Omental fat pad (tissue), 4 donors: Measurements from ENCODE around the gene WDR91. TPM values are rescaled to one million over a fixed set of nuclear protein-coding genes. Genes with fewer than 3 reads are reported as not detected.

ENCODE experiments used
- ATAC-seq: fragments of 150-250 bp; one replicate; pipeline ENCODE4 v1.9.1; 2016; ENCODE audit warnings: mild to moderate bottlenecking, moderate library complexity; ENCODE audit not compliant: low FRiP score
- DNase-seq: peaks from one replicate; pipeline ENCODE4 v3.0.0-alpha.2; 2019; ENCODE audit warnings: low spot score
- total RNA-seq, 4 donors: library from RNA; depleted of rRNA; stranded (reverse); fragments of >200 nt; gene quantifications; one replicate each; pipeline ENCODE4 v1.1.0, GENCODE V29; 2016
- TF ChIP-seq, protein P1 (sequence below), 3 donors: fragments of 450-650 bp; IDR thresholded peaks; one replicate each; pipeline ENCODE4 v1.5.1; 2016 to 2017; ENCODE audit warnings: antibody characterized with exemption in 3 of 3, mild to moderate bottlenecking in 3 of 3, moderate library complexity in 2 of 3

WDR91 gene
- total RNA-seq, 4 donors from 2014 or later: 9.8 to 51.9 (median 10.3) TPM

- TF ChIP-seq, protein P1, sequence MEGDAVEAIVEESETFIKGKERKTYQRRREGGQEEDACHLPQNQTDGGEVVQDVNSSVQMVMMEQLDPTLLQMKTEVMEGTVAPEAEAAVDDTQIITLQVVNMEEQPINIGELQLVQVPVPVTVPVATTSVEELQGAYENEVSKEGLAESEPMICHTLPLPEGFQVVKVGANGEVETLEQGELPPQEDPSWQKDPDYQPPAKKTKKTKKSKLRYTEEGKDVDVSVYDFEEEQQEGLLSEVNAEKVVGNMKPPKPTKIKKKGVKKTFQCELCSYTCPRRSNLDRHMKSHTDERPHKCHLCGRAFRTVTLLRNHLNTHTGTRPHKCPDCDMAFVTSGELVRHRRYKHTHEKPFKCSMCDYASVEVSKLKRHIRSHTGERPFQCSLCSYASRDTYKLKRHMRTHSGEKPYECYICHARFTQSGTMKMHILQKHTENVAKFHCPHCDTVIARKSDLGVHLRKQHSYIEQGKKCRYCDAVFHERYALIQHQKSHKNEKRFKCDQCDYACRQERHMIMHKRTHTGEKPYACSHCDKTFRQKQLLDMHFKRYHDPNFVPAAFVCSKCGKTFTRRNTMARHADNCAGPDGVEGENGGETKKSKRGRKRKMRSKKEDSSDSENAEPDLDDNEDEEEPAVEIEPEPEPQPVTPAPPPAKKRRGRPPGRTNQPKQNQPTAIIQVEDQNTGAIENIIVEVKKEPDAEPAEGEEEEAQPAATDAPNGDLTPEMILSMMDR (IDR thresholded peaks at IDR 0.05): no peak
Observed at GRCh38 chr7:135206941-135207391, 4.4 kb downstream of the WDR91 start.

GRCh38 chr7:135205850-135206249 is 5.5 kb downstream of the WDR91 start:
- no peak for ATAC-seq
- TF ChIP-seq, protein P1 (IDR thresholded peaks at IDR 0.05): no peak
- DNase-seq: no peak

More at GRCh38 chr7:135206941-135207391, 4.4 kb downstream of the WDR91 start:
- DNase-seq (no peak), ATAC-seq (no peak)

DNA sequence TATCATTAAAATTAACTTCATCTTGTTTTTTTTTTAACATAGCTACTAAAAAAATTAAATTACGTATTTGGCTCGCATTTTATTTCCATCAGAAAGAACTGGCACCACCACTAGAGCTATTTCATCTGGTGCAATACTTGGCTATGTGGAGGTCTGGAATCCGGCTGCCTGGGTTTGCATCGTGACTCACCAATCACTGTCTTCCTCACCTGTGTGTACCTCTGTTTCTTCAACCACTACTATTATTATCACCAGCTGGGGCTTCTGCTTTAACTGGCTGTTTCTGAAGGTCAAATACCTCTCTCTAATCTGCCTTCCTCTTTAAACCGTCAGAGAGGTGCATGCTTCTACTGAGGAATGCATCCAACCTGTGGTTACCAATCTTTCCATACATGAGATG is 6.5 kb downstream of the WDR91 start:
- TF ChIP-seq, protein P1 (IDR thresholded peaks at IDR 0.05): no peak
- DNase-seq: no peak
- ATAC-seq: peak; percentile 55

- TF ChIP-seq, protein P1 (IDR thresholded peaks at IDR 0.05): no peak
- ATAC-seq (no peak), DNase-seq (no peak)
Observed at GRCh38 chr7:135204341-135204749, 7.0 kb downstream of the WDR91 start.

DNA sequence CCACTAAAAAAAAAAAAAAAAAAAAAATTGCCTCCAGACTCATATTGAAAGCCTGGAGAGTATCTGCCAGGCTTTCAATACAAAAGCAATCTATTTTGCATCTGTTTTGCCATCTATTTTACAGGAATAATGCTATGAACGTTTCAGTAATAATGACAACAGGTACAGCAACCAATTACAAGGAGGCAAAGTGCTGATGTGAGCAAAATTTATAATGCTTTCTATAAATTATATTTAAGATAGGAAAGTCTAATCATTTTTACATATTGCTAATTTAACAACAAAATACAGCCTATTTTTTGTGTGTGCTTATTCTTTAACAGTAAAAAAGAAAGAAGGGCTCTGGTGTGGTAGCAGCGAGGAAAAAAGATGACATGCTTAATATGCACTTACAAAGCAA is 10.0 kb downstream of the WDR91 start:
- TF ChIP-seq, protein P1 (IDR thresholded peaks at IDR 0.05): no peak
- no peak for DNase-seq
- no peak for ATAC-seq

- TF ChIP-seq, protein P1 (IDR thresholded peaks at IDR 0.05): no peak
- ATAC-seq (no peak), DNase-seq (no peak)
Observed at GRCh38 chr7:135200821-135201331, 10.4 kb downstream of the WDR91 start.

DNA sequence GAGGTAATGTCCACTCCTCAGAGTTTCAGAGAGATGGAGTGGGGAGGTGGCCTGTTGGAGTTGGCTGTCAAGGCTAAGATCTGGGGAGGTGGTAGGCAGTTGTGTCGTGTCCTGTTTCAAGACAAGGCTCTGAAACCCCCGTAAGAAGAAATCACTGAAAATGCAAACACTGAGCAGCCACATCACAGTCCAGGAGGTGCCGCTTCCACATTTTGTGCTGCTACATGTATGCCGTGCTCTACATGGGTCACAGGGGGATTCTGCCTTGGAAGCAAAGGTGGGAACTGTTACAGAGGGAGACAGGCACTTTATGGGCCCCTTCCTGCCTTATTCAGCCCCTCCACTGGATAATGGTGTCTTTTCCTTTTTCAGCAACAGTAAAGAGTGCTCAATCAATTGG is 11.9 kb downstream of the WDR91 start:
- ATAC-seq (no peak), DNase-seq (no peak)
- TF ChIP-seq, protein P1 (IDR thresholded peaks at IDR 0.05): no peak
